ENCODE data around the gene LHFPL6. TPM values are rescaled to one million over a fixed set of nuclear protein-coding genes. Genes with fewer than 3 reads are reported as not detected.

The LHFPL6 gene
- total RNA-seq, 1 experiment from 2014 or later: 2.5 TPM

GRCh38 chr13:39397226-39397895 is 205.6 kb downstream of the LHFPL6 start:
- POLR2A ChIA-PET (ENCODE audit: unreplicated experiment): no interaction called here
- no peaks in the 10 kb centered on the region for H3K36me3 ChIP-seq (ENCODE audit: low read depth)

DNA sequence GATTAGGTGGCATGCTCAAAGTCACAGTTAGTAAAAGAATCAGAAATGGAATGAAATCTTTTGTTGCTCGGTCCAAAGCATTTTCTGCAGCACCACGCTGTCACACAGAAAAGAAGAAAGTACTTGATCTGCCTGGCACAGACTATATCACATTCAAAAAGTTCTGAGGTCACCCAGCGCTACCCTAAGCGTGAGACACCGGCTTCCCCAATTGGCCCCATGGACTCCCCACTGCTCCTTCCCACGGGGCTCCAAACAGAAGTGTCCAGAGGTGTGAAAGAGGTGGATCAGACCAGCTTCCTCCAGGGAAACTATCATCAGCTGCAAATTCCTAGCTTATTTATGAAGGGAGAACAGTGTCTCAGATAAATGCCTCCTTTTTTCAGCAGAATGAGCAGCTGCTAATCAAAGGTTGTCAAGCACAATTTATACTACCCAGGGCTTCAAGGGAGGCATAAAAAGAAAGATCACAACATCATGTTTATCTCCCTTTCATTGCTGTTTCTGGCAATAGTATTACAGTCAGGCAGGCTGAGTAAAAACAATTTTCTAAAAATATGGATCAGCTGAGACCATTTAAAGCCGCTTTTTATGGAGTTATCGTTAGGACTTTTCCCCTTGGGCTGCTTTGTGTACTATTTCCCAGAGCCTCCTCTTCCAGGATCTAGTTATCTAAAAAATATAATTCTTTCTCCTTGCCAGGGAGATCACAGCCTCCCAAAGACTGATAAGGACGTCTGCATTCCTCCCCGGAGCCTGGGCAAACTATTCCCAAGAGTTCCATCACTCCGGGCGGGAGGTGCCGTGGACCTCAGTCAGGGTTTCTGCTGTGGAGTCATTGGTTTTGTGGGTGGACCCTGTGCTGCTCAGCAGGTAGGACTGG is 208.0 kb downstream of the LHFPL6 start:
- Histone ChIP-seq H3K4me3 (no peak overlapping the region), H2AFZ (no peak overlapping the region), H3K27me3 (ENCODE audit: insufficient read depth, low read depth) (no peaks in the 10 kb centered on the region), H3K9me3 (ENCODE audit: insufficient read depth, low read depth) (no peaks in the 10 kb centered on the region), H4K20me1 (ENCODE audit: insufficient read depth) (no peaks in the 10 kb centered on the region; the same call in 1 of the 2 replicates), H3K79me2 (ENCODE audit: low read depth) (no peaks in the 10 kb centered on the region), H3F3A (ENCODE audit: insufficient read depth, low read depth) (no peaks in the 10 kb centered on the region), H3K4me1 (replicated peaks; ENCODE audit: insufficient read depth) (no peaks in the 10 kb centered on the region), H3K27ac (no peak overlapping the region), H3K9me2 (ENCODE audit: insufficient read depth) (no peaks in the 10 kb centered on the region), H3K36me3 (ENCODE audit: low read depth) (no peaks in the 10 kb centered on the region), H3K4me2 (no peak overlapping the region)
- no peak for DNase-seq
- intact Hi-C loops (cut with micrococcal nuclease; ENCODE audit: unreplicated experiment): no loop called here
- CTCF ChIA-PET: no interaction called here
- POLR2A ChIA-PET (ENCODE audit: unreplicated experiment): no interaction called here
- no peak for TF ChIP-seq EZH2 (IDR thresholded peaks at IDR 0.05; ENCODE audit: low read depth)
- TF ChIP-seq, protein P1, sequence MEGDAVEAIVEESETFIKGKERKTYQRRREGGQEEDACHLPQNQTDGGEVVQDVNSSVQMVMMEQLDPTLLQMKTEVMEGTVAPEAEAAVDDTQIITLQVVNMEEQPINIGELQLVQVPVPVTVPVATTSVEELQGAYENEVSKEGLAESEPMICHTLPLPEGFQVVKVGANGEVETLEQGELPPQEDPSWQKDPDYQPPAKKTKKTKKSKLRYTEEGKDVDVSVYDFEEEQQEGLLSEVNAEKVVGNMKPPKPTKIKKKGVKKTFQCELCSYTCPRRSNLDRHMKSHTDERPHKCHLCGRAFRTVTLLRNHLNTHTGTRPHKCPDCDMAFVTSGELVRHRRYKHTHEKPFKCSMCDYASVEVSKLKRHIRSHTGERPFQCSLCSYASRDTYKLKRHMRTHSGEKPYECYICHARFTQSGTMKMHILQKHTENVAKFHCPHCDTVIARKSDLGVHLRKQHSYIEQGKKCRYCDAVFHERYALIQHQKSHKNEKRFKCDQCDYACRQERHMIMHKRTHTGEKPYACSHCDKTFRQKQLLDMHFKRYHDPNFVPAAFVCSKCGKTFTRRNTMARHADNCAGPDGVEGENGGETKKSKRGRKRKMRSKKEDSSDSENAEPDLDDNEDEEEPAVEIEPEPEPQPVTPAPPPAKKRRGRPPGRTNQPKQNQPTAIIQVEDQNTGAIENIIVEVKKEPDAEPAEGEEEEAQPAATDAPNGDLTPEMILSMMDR (conservative IDR thresholded peaks at IDR 0.05): no peak
- BruUV-seq (replicated peaks): no TSS peak

More at GRCh38 chr13:39397226-39397895, 205.6 kb downstream of the LHFPL6 start:
- no peaks in the 10 kb centered on the region for H3F3A ChIP-seq (ENCODE audit: insufficient read depth, low read depth)
- no peak overlapping the region for H3K4me2 ChIP-seq
- no peaks in the 10 kb centered on the region for H3K27me3 ChIP-seq (ENCODE audit: insufficient read depth, low read depth)
- H3K79me2 ChIP-seq (ENCODE audit: low read depth): no peaks in the 10 kb centered on the region
- no peak overlapping the region for H3K27ac ChIP-seq
- no peaks in the 10 kb centered on the region for H3K9me3 ChIP-seq (ENCODE audit: insufficient read depth, low read depth)
- H3K4me3 ChIP-seq: no peak overlapping the region
- BruUV-seq (replicated peaks): no TSS peak
- H3K9me2 ChIP-seq (ENCODE audit: insufficient read depth): no peaks in the 10 kb centered on the region
- CTCF ChIA-PET: no interaction called here
- intact Hi-C loops (cut with micrococcal nuclease; ENCODE audit: unreplicated experiment): no loop called here
- TF ChIP-seq, protein P1 (conservative IDR thresholded peaks at IDR 0.05): no peak
- no peak for TF ChIP-seq EZH2 (IDR thresholded peaks at IDR 0.05; ENCODE audit: low read depth)
- no peaks in the 10 kb centered on the region for H4K20me1 ChIP-seq (ENCODE audit: insufficient read depth)
- H2AFZ ChIP-seq: no peak overlapping the region
- DNase-seq: no peak
- no peaks in the 10 kb centered on the region for H3K4me1 ChIP-seq (replicated peaks; ENCODE audit: insufficient read depth)

DNA sequence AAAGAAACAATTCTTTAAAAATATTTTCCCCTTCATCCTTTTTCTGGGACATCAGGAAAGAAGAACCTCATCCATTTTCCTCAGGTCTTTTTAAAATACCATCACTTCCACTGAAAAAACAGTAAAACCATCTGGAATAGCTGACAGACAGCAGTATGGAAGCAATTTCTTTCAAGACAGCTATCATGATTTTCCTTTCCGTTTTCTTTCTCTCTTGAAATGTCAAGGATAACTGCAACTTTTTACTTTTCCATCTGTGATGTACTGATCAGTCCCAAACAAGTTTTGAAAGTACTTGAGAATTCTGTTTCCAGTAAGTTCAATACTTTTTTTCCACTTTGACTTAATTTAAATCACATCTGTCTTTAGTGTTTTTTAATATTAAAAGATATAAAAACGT is 211.2 kb downstream of the LHFPL6 start:
- TF ChIP-seq, protein P1 (conservative IDR thresholded peaks at IDR 0.05): no peak
- TF ChIP-seq EZH2 (IDR thresholded peaks at IDR 0.05; ENCODE audit: low read depth): no peak
- no peak for DNase-seq
- H3K4me2 ChIP-seq: no peak overlapping the region
- H3K27ac ChIP-seq: no peak overlapping the region
- H3F3A ChIP-seq (ENCODE audit: insufficient read depth, low read depth): no peaks in the 10 kb centered on the region
- no peak overlapping the region for H2AFZ ChIP-seq
- intact Hi-C loops (cut with micrococcal nuclease; ENCODE audit: unreplicated experiment): no loop called here
- H3K36me3 ChIP-seq (ENCODE audit: low read depth): no peaks in the 10 kb centered on the region
- H4K20me1 ChIP-seq (ENCODE audit: insufficient read depth): no peaks in the 10 kb centered on the region; the same call in 1 of the 2 replicates
- H3K27me3 ChIP-seq (ENCODE audit: insufficient read depth, low read depth): no peaks in the 10 kb centered on the region
- CTCF ChIA-PET: no interaction called here
- POLR2A ChIA-PET (ENCODE audit: unreplicated experiment): no interaction called here
- no peaks in the 10 kb centered on the region for H3K9me3 ChIP-seq (ENCODE audit: insufficient read depth, low read depth)
- H3K4me3 ChIP-seq: no peak overlapping the region
- H3K9me2 ChIP-seq (ENCODE audit: insufficient read depth): no peaks in the 10 kb centered on the region
- no TSS peak for BruUV-seq (replicated peaks)
- no peaks in the 10 kb centered on the region for H3K79me2 ChIP-seq (ENCODE audit: low read depth)
- no peaks in the 10 kb centered on the region for H3K4me1 ChIP-seq (replicated peaks; ENCODE audit: insufficient read depth)

Measured in PC-9 (cell line).